GM21717 (cell line): Measurements from ENCODE around the gene GPR87.

Source experiments
- ATAC-seq: cut with Tn5 transposase; IDR thresholded peaks from one replicate; pipeline ENCODE4 v1.9.1; 2021; ENCODE audit warnings: mild to moderate bottlenecking, moderate library complexity; ENCODE audit not compliant: unreplicated experiment

Gene GPR87, protein sequence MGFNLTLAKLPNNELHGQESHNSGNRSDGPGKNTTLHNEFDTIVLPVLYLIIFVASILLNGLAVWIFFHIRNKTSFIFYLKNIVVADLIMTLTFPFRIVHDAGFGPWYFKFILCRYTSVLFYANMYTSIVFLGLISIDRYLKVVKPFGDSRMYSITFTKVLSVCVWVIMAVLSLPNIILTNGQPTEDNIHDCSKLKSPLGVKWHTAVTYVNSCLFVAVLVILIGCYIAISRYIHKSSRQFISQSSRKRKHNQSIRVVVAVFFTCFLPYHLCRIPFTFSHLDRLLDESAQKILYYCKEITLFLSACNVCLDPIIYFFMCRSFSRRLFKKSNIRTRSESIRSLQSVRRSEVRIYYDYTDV

DNA sequence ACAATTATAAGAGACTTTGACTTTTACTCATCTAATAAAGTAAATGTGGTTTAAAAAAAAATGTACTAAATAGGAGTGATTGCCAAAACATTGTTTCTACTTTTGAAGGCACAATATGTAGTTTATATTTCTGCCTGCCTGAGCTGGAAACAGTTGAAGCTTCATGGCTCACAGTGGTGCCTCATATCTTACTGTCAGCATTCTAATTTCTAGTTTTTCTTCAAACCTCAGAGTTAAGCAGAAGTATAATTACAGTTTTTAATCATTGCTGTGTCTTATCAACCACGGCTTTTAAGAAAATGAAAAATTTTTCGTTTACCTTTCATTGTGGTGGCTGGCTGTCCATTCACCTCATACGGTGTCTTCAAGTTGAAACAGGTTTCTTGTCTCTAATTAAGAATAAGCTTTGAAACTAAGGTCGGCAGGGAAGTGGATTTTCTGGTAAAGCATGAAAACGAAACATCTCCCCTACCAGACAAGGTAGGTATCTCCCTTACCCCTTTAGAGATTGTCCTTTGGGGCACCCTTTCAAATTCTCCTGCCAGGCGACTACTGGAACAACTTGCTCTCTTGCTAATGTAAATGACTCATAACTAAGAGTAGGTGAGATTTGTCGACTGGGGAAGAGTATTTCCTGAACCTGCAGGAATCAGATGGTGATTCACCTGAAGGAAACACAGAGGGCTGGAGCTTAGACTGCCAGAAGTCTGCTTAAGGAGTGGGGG lies at the start of gene GPR87:
GPR87 (minus strand) TSS at position 554 of the 725 bp plus-strand sequence. CDS start 16,720 bp downstream, outside the sequence.
- peak; percentile 71 for ATAC-seq

DNA sequence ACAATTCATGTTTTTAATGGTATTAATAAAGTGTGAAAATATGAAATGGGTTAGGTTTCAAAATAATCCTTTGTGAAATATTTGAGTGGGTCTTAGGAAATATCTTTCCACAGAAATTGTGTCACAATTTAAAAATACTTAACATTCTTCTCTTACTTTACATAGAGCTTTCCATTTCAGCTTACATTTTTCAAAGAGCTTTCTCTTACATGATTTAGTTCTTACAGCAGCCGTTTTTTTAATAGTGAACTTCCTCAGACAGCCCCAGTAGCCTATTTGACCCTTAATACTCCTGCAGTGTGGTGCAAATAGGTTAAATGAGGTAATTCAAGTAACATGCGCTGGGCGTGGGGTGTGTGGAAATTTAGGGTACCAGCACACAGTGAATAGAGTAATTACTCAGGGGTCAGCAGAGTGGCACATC lies 46.1 kb upstream of the GPR87 start:
- no peak for ATAC-seq

DNA sequence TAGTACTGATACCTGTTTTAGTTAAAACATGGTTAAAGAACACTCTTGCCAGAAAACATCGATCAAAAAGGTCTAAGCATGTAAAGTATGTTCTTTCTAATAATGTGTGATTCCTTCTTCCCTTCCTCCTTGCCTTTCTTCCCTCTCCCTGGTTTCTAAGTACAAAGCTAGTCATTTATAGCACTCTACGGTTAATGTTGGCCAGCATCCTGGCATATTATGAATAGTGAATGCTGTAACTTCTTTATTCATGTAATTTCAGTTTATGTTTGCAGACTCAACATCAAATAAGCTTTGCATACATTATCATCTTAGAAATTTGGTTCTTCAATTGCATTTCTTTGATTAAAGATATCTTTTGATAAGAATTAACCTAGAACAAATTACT lies 40.8 kb upstream of the GPR87 start:
- ATAC-seq, result no peak

DNA sequence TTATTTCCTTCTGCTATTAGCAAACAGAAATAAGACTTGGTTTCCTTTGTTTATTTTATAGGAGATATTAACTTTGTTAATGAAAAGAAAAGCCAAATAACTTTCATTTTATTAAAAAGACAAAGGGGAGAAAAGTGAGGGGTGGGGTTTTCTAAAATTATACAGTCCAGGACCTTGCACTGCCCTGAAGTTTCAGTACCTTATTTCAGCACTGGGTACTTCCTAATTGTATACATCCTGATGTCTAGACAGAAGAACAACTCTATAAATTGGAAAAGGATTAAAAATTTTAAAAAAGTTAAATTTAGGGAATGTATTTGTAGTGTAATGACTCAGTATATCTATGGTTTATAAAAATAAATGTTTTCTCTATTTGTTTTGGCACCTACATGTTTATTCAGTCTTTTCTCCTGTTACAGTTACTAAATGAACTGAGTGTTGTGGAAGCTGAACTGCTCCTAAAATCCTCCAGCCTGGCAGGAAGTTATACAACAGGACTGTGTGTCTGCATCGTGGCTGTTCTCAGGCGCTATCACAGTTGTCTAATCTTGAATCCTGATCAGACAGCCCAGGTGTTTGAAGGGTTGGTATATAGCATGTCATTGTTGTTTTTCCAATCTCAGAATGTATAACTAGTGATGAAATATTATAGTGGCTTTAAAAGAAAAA lies 40.3 kb upstream of the GPR87 start:
- no peak for ATAC-seq

DNA sequence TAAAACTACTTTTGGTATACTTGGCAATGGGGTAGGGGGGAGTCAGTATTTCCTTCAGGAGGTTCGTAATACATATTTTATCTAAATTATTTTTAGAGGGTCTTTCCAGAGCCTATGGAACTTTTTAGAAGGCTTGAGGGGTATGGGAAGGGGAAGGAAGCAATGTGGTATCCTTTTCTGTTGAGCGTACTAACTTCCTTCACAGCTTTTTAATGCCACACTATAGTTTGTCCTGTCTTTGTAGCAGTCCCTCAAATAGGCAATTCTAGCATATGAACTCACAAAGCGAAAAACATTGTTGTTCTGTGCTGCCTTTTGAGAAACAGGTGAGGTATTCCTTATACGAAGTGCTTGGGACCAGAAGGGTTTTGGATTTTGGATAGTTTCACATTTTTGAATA lies 35.0 kb upstream of the GPR87 start:
- peak; percentile 30 for ATAC-seq

DNA sequence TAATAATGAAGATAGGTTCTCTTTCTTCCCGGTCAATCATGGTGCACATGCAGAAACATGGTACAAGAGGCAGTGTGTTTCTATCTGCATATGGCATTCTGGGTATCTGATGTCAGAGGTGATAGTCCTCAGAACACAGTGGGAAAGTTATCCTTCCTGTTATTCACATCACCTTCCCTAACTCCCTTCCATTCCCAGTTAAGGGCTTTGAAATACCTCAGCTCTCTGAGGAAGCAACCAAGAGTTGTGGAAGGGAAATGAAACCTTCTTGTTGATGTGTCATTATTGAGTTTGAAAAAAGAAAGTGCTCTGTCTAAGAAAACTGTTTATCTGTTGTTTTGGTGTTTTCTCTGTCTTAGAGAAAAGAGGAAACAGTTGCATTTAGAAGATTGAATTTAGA lies 34.6 kb upstream of the GPR87 start:
- ATAC-seq, result peak; percentile 88

DNA sequence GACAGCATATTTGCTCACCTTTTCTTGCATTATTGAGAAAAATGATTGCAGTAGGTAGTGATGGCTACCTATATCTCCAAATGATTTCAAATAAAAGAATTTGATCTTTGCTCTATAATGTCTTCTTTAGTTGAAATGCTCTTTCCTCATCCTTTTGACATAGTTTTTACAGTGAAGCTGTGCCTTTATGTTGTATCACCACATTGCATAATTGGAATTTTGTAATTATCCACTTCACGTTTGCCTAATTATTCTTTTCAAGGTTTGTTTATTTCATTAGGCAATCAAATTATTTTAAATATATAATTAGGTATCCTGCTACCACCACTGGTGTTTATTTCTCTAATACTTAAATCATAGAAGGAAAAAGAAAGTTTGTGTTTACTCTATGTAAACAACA lies 34.0 kb upstream of the GPR87 start:
- no peak for ATAC-seq

DNA sequence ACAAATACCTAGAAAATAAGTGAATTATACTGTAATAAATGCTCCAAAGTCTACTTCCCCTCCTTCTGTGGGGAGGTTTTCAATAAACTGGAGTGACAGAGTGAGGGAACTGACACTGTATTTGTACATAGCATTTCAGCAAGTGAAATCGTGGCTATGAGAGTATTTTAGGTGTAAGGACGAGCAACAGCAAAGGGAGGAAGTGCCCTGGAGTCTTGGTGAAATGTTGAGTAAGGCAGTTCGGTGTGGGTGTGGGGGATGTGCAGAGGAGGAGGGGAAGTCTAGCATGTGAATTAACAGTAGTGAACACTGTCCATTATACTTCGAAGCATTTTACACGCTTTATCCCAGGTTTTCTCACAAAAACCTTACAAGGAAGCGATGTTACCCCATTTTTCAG lies 30.8 kb upstream of the GPR87 start:
- no peak for ATAC-seq

DNA sequence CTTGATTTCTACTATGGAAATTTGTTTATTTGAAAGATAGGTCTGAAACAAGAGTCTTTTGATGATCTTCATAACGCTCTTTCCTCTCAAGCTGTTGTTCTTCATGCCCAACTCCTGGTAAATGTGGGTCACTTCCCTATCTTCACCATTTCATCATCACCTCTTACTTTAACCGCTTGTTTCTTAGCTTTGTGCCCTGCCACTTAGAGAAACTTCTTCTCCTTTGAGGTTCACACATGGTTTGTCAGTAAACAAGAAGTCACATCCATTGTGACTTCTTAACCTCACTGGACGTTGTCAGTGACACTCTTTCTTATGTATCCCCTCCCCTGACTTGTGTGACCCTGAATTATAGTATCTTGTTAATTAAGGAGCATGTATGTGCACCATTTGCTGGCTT lies 29.7 kb upstream of the GPR87 start:
- no peak for ATAC-seq

DNA sequence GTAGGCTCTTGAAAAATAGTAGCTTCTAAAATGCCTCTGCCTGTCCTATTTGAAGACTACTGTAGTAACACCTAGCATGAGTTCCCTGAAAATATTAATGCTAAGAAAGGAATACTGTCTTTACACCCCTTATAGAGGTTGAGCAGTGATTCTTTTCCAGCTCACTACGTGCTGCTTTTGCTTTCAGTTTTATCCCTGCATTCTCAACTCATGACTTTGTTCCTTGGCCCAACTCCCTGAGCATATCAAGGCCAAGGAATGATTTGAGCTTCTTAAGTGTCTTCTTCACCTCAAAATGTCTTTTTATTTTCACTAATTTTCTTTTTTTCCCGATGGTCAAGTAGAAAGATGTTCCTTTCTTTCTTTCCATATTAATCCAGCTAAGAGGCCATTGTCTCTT lies 29.2 kb upstream of the GPR87 start:
- ATAC-seq, result no peak

DNA sequence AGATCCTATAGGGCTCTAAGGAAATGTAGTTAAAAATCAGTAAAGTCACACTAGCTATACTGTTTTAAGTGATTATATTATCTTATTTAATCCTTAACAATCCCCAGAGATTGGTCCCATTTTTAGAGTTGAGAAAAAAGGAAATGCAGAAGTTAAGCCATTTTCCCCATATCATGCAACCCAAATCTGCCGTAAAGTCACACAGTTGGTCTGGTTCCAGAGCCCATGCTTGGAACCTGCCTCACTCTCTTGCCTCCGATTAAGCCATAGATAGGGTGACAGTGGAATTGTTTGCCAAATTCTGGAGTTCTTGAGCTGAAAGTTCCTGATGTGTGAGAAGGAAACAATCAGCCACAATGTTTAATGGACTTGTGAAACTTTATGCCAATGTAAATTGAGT lies 15.1 kb upstream of the GPR87 start:
- ATAC-seq, result no peak

DNA sequence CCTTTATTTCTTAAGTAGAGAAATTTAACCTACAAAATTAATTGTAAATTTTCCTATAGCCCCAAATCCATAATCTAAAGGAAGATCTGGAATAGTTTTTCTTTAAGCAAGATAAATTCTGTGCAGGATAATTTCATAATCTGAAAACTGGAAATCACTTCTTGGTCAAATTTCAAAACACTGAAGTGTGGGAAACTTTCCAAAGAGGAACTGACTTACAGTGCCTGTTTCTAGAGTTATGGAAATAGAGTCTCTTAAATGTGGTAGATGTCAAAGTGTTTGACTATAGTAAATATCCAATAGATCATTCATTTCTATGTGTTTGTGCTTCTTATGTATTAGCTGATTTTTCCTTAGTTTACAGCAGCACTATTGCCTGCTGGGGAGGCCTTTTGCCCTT lies 14.3 kb upstream of the GPR87 start:
- ATAC-seq, result no peak

DNA sequence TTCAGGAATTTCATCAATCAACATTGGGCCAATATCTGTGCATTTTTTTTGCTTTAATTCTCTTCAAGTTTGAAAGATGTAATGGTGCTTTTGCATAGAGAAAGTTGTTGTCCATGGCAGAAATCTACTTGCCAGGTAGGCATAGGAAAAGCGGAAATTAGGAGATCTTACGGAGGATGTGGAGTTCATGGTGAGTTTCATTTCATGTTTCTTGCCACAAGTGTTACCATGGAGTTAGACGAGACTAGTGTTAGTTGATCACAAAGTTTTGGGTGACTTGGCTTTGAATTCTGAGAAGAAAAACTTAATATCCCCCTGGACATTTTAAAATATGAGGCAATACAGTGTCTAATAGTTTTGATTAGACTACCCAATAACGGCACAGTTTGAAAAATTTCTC lies 13.8 kb upstream of the GPR87 start:
- no peak for ATAC-seq

DNA sequence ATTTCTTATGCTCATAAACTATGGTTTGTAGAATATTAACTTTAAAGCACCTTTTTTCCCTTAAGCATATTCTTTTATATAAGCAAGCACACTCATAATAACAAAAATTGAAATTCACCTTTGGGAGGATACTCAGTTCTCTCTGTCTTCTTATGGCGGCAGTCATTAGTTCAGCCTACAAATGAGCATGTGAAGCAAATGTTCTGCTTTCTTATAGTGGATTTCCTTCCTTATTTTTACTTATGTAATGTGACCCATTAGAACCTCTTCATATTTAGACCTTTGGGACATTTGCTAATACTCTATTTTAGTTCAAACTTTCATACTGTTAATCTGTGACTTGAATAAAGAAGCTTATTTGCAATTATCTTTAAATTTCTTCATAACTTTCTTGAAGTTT lies 12.7 kb upstream of the GPR87 start, which contains the start of gene P2RY13:
P2RY13 (minus strand) TSS at position 187 of the 400 bp plus-strand sequence; CDS start at position 166, 21 bp downstream.
- ATAC-seq, result no peak

DNA sequence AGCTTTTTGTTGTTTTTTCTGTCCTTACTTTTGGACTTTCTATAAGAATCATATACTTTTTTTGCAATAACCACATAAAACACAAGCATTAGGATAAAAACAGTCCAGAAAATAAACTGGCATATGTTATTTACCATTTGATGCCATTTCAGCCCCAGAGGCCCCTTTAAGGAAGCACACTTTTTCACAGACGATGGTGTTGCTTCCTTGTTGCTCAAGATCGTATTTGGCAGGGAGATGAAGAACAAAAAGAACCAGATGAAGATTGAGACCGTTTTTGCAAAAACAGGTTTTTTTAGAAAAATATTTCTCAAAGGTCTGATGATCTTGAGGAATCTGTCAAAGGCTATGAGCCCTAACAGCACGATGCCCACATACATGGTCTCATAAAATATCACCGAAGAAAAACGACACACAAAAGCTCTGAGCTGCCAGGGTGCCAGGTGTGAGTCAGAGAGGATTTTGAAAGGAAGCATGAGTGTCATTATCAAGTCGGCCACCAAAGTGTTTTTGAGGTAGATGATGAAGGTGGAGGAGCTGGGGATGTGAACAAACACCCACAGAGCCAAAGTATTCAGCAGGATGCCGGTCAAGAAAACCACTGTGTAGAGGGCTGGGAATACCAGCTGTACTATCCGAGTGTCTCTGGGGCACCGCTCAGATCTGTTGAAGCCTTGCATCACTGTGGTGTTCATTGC lies 11.8 kb upstream of the GPR87 start:
- ATAC-seq, result no peak

DNA sequence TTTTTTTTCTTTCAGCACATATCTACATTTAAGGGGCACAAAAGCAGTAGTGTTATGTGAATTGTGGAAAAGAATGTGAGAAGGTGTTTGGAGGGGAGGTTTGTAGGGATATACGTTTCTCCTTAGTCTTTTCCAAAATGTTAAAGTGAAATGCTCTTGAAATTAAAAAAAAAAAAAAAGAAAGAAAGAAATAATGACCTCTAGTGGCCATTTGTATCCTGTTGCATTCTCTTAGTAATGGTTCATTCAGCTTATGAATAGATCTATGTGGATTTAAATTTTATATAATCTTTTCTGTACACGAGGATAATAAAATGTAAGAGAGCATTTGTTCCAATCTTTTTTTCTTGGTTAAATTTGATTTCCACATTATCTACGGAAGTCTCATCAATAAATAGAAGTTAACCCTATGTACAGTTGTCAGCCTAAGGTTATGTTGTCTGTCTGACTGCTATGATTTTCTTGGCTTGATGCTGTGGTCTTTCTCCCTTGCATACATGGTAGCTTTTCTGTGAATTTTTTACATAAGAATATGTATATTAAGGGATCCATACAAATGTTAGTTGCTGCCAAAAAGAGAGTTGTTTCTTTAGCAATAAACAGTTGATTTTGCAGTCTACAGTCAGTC lies 11.1 kb upstream of the GPR87 start:
- no peak for ATAC-seq

DNA sequence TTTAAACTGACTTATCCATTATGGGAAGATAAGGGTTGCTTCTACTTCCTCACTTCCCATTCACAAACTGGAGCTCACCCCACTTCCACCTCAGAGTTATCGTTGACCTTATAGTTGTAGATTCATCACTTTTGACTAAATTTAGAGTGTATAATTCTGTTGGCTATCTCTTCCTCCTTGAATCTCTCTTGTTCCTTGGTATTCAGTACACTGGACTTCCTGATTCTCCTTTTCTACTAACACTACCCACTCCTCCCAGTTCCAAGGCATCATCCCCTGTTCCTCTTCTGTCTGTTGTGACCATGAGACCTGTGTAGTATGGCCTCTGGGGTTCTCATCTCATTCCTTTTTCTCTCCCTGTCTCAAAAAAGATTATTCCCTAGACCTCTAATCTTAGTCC lies 5.9 kb upstream of the GPR87 start:
- ATAC-seq, result no peak

DNA sequence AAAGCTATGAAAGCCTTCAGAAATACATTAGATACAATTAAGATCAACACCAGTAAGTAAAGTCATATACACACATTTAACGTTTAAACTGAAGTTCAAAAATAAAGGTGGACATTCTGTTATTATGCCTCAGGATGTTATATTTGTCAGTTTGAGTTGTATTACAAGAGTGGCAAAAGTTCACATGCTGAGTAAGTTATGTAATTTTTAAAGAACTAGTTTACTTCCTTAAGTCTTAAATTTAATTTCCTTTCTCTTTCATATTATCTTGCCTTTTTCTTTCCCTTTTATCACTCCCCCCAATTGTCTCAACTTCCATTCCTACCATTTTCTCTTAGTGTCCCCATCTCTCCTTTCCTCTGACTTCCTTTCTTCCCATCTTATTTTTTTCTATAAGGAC lies 4.9 kb upstream of the GPR87 start:
- no peak for ATAC-seq

DNA sequence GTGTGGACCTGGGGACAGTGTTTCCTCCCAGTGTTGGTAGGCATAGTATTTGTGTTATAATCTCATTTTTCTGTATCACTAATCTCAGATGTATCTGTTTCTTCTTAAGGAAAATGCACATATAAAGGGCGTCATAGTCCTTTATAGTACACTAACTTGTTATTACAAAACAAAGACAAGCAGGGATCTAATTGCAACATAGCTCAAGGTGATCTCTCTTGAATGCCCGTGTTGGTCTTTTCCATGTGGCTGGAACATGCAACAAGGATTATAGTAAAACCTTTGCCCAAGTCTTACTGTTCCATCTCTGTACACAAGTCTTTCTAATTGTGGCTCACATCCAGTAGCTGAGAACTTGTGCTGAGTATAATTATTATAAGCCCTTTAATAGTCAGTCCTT lies 3.5 kb upstream of the GPR87 start:
- no peak for ATAC-seq

DNA sequence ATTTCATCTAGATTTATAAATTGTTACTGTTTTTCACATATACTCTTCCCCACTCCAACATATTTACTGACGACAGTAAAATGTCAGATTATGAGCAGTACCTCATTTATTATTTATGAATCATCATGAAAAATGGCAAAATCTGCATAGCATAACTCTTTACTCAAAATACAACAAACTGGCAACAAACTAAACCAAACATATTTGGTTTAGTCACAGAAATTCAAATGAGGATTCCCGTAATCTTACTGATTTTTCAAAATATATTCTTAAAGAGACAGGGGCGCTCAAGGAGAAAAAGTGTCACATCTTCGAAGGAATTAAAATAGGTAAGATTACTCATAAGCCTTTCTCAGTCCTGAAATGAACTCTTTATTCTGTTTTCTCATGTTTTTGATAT lies 3.0 kb upstream of the GPR87 start:
- no peak for ATAC-seq

DNA sequence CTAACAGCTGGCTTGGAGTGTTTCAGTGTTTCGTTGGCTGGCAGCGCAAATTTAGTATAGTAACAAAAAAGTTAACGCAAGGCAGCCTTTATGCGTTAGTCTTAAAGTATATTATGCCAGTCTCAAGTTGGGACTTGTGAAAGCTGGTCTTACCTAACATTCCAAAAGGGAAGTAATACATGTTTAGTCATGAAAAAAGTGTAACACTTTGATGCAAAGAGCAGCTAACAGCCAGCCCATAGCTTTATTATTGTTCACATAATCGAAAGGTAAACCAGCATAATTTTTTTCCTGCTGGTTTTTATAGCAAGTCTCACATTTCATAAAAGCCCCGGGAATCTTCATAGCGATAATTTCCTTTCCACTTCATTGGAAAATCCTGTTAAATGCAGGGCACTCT lies 2.4 kb upstream of the GPR87 start:
- ATAC-seq, result no peak
